Measurements from ENCODE around the gene CTBP2. TPM values are rescaled to one million over a fixed set of nuclear protein-coding genes. Genes with fewer than 3 reads are reported as not detected.

The CTBP2 gene
- total RNA-seq, 1 donor from 2014 or later: 90.6 TPM

- H3K27me3 Mint-ChIP-seq (ENCODE audit: low read depth): no peaks in the 10 kb centered on the region
- H3K4me3 Mint-ChIP-seq (ENCODE audit: unreplicated experiment): peak overlapping the region; percentile 69
- no peak for DNase-seq (ENCODE audit: low spot score)
- peak; percentile 41 for TF ChIP-seq CTCF (IDR thresholded peaks at IDR 0.05)
- H3K27ac Mint-ChIP-seq (ENCODE audit: unreplicated experiment): no peak overlapping the region
- H3K4me1 Mint-ChIP-seq (ENCODE audit: low read depth): peaks cover 18% of the 10 kb centered on the region
- H3K9me3 Mint-ChIP-seq (ENCODE audit: low read depth): no peaks in the 10 kb centered on the region
- no peaks in the 10 kb centered on the region for H3K36me3 Mint-ChIP-seq (ENCODE audit: low read depth)
Observed at GRCh38 chr10:125161707-125162119, 1.4 kb upstream of the CTBP2 start.

GRCh38 chr10:125160856-125161706 lies 718 bp upstream of the CTBP2 start:
- Mint-ChIP-seq H3K36me3 (ENCODE audit: low read depth) (no peaks in the 10 kb centered on the region), H3K27me3 (ENCODE audit: low read depth) (no peaks in the 10 kb centered on the region), H3K4me1 (ENCODE audit: low read depth) (peaks cover 24% of the 10 kb centered on the region), H3K9me3 (ENCODE audit: low read depth) (no peaks in the 10 kb centered on the region), H3K4me3 (ENCODE audit: unreplicated experiment) (peak overlapping the region; percentile 75), H3K27ac (ENCODE audit: unreplicated experiment) (peak overlapping the region; percentile 82)
- DNase-seq (ENCODE audit: low spot score): no peak
- peak; percentile 73 for TF ChIP-seq CTCF (IDR thresholded peaks at IDR 0.05)

- no peaks in the 10 kb centered on the region for H3K36me3 Mint-ChIP-seq (ENCODE audit: low read depth)
- H3K4me1 Mint-ChIP-seq (ENCODE audit: low read depth): peaks cover 40% of the 10 kb centered on the region
- TF ChIP-seq CTCF (IDR thresholded peaks at IDR 0.05): no peak
- H3K27ac Mint-ChIP-seq (ENCODE audit: unreplicated experiment): peak overlapping the region; percentile 76
- H3K9me3 Mint-ChIP-seq (ENCODE audit: low read depth): no peaks in the 10 kb centered on the region
- DNase-seq (ENCODE audit: low spot score): no peak
- no peaks in the 10 kb centered on the region for H3K27me3 Mint-ChIP-seq (ENCODE audit: low read depth)
- H3K4me3 Mint-ChIP-seq (ENCODE audit: unreplicated experiment): peak overlapping the region; percentile 71
Observed at GRCh38 chr10:125159486-125159931, 854 bp downstream of the CTBP2 start.

GRCh38 chr10:125158601-125159485 lies 1.5 kb downstream of the CTBP2 start:
- Mint-ChIP-seq H3K4me3 (ENCODE audit: unreplicated experiment) (peak overlapping the region; percentile 82), H3K9me3 (ENCODE audit: low read depth) (no peaks in the 10 kb centered on the region), H3K4me1 (ENCODE audit: low read depth) (peaks cover 46% of the 10 kb centered on the region), H3K36me3 (ENCODE audit: low read depth) (no peaks in the 10 kb centered on the region), H3K27ac (ENCODE audit: unreplicated experiment) (peak overlapping the region; percentile 96), H3K27me3 (ENCODE audit: low read depth) (no peaks in the 10 kb centered on the region)
- TF ChIP-seq CTCF (IDR thresholded peaks at IDR 0.05): peak; percentile 35
- DNase-seq (ENCODE audit: low spot score): no peak

- DNase-seq (ENCODE audit: low spot score): no peak
- H3K36me3 Mint-ChIP-seq (ENCODE audit: low read depth): no peaks in the 10 kb centered on the region
- H3K27me3 Mint-ChIP-seq (ENCODE audit: low read depth): no peaks in the 10 kb centered on the region
- peak overlapping the region; percentile 96 for H3K27ac Mint-ChIP-seq (ENCODE audit: unreplicated experiment)
- TF ChIP-seq CTCF (IDR thresholded peaks at IDR 0.05): no peak
- H3K4me3 Mint-ChIP-seq (ENCODE audit: unreplicated experiment): peak overlapping the region; percentile 82
- H3K9me3 Mint-ChIP-seq (ENCODE audit: low read depth): no peaks in the 10 kb centered on the region
- H3K4me1 Mint-ChIP-seq (ENCODE audit: low read depth): peaks cover 52% of the 10 kb centered on the region
Observed at GRCh38 chr10:125158275-125158600, 2.1 kb downstream of the CTBP2 start.
